NCI-H748 (cell line): Measurements from ENCODE around the gene CLK3.

ENCODE experiments used
- DNase-seq: peaks from one replicate; lab custom pipeline; 2025; ENCODE audit not compliant: unreplicated experiment; lab: John Stamatoyannopoulos, UW

Gene CLK3

GRCh38 chr15:74603026-74603788 is 12.4 kb upstream of the CLK3 start:
- DNase-seq = no peak

GRCh38 chr15:74603789-74604705 is 11.6 kb upstream of the CLK3 start:
- no peak for DNase-seq

- DNase-seq = peak; percentile 73
Measured at GRCh38 chr15:74604983-74605794, 10.4 kb upstream of the CLK3 start.

- no peak for DNase-seq
Measured at GRCh38 chr15:74605795-74606150, 9.9 kb upstream of the CLK3 start.

GRCh38 chr15:74608786-74609185 is 6.8 kb upstream of the CLK3 start:
- DNase-seq = peak; percentile 4

- no peak for DNase-seq
Measured at GRCh38 chr15:74609938-74610301, 5.7 kb upstream of the CLK3 start.

GRCh38 chr15:74610302-74610951 is 5.2 kb upstream of the CLK3 start:
- no peak for DNase-seq

- DNase-seq = no peak
Measured at GRCh38 chr15:74611341-74611740, 4.3 kb upstream of the CLK3 start.

GRCh38 chr15:74611834-74612233 is 3.8 kb upstream of the CLK3 start:
- DNase-seq = no peak

- DNase-seq = no peak
Measured at GRCh38 chr15:74612677-74613076, 3.0 kb upstream of the CLK3 start.

- no peak for DNase-seq
Measured at GRCh38 chr15:74613089-74613952, 2.3 kb upstream of the CLK3 start.

GRCh38 chr15:74613953-74614743 is 1.5 kb upstream of the CLK3 start:
- DNase-seq = no peak

GRCh38 chr15:74614744-74615507 is 710 bp upstream of the CLK3 start:
- peak; percentile 74 for DNase-seq

- peak; percentile 20 for DNase-seq
Measured at GRCh38 chr15:74616366-74616939, 817 bp downstream of the CLK3 start.

GRCh38 chr15:74616996-74617395 is 1.4 kb downstream of the CLK3 start:
- DNase-seq = no peak

- no peak for DNase-seq
Measured at GRCh38 chr15:74618841-74619596, 3.4 kb downstream of the CLK3 start.

GRCh38 chr15:74619916-74620635 is 4.4 kb downstream of the CLK3 start:
- no peak for DNase-seq
